GM12872 (cell line): ENCODE results near the gene CT45A8.
"Not testable (repeated sequence)": the region's sequence is repeated elsewhere in the genome, so short reads cannot be mapped to it uniquely, and the experiment has no call there.

Experiments
- TF ChIP-seq, protein P1 (sequence below): IDR thresholded peaks from 3 replicates; pipeline ENCODE4 v1.5.1; 2011; ENCODE audit warnings: low read depth, mild to moderate bottlenecking, low read length, moderate library complexity; ENCODE audit not compliant: insufficient read depth

Gene CT45A8

DNA sequence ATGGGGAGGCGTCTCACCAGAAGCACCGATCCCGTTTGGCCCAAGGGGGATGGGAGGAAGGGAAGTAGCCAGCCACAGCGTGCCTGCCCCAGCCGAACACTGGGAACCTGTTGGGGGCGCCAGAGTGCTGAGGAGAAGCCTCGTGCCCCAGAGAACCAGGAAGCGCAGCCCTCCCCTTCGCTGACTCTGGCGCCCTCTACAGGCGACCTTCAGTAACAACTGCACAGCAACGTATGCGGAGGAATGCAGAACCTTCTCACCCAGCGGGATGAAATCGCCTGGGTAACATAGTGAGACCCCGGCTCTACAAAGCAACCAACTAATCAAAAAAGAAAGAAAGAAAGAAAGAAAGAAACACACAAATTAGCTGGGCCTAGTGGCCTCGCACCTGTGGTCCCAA is at the start of gene CT45A8:
Gene CT45A8, minus strand, starts transcription at position 101 of the 400 bp plus-strand sequence. CDS start 3,755 bp downstream, outside the sequence.
- TF ChIP-seq, protein P1, sequence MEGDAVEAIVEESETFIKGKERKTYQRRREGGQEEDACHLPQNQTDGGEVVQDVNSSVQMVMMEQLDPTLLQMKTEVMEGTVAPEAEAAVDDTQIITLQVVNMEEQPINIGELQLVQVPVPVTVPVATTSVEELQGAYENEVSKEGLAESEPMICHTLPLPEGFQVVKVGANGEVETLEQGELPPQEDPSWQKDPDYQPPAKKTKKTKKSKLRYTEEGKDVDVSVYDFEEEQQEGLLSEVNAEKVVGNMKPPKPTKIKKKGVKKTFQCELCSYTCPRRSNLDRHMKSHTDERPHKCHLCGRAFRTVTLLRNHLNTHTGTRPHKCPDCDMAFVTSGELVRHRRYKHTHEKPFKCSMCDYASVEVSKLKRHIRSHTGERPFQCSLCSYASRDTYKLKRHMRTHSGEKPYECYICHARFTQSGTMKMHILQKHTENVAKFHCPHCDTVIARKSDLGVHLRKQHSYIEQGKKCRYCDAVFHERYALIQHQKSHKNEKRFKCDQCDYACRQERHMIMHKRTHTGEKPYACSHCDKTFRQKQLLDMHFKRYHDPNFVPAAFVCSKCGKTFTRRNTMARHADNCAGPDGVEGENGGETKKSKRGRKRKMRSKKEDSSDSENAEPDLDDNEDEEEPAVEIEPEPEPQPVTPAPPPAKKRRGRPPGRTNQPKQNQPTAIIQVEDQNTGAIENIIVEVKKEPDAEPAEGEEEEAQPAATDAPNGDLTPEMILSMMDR, result not testable (repeated sequence)

- TF ChIP-seq, protein P1, result no peak
Measured at GRCh38 chrX:135893294-135893817, 39.0 kb upstream of the CT45A8 start, which contains the start of the genes CT45A10 and SAGE1. Gene CT45A10, minus strand, starts transcription at chrX:135893444. Its CDS starts 8,100 bp downstream, at chrX:135885344. Gene SAGE1, plus strand, starts transcription at chrX:135893716. Its CDS starts 2,527 bp downstream, at chrX:135896243.

GRCh38 chrX:135892781-135893180 is 38.4 kb upstream of the CT45A8 start:
- TF ChIP-seq, protein P1, result no peak

DNA sequence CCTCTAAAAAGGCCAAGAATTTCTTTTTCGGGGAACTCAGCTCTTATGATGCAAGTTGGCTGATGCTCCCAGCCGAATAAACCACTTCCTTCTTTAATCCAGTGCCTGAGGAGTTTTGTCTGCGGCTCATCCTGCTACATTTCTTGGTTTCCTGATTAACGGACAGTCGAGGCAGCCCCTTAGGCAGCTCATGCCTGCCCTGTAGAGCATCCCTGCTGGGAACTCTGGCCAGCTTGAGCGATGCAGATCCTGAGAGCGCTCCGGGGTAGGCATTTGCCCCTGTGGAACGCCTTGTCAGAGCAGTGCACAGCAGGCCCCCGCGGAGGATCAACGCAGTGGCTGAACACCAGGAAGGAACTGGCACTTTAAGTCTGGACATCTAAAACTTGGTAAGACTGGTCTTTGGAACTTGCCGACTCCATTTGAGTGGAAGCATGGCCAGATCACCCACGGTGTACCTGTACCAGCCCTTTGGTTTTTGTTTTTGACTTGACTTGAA is 35.8 kb upstream of the CT45A8 start:
- TF ChIP-seq, protein P1, result no peak

DNA sequence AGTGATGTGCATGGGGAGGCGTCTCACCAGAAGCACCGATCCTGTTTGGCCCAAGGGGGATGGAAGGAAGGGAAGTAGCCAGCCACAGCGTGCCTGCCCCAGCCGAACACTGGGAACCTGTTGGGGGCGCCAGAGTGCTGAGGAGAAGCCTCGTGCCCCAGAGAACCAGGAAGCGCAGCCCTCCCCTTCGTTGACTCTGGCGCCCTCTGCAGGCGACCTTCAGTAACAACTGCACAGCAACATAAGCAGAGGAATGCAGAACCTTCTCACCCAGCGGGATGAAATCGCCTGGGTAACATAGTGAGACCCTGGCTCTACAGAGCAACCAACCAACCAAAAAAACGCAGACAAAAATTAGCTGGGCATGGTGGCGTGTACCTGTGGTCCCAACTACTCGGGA is 34.6 kb upstream of the CT45A8 start:
- TF ChIP-seq, protein P1, result peak; percentile 50

- TF ChIP-seq, protein P1, result not testable (repeated sequence)
Measured at GRCh38 chrX:135871712-135872111, 17.4 kb upstream of the CT45A8 start, which contains the start of gene CT45A9. Gene CT45A9, minus strand, starts transcription at chrX:135871812. Its CDS starts 3,751 bp downstream, at chrX:135868061.

- TF ChIP-seq, protein P1, result not testable (repeated sequence)
Measured at GRCh38 chrX:135837180-135837579, 17.2 kb downstream of the CT45A8 start, which contains the start of gene CT45A7. Gene CT45A7, minus strand, starts transcription at chrX:135837280. Its CDS starts 3,747 bp downstream, at chrX:135833533.
